Mesodermal cell (in vitro differentiated cells): Measurements from ENCODE around the gene KLK10.

Experiments used
- H3K27ac ChIP-seq: 2 replicates; pipeline ENCODE4 v1.7.0; 2013; ENCODE audit warnings: mild to moderate bottlenecking, low read depth, low read length, moderate library complexity; ENCODE audit not compliant: severe bottlenecking
- H3K36me3 ChIP-seq: 2 replicates; pipeline ENCODE4 v1.7.1; 2013; ENCODE audit warnings: mild to moderate bottlenecking, low read length, moderate library complexity; ENCODE audit not compliant: control insufficient read depth, insufficient read depth
- H3K4me1 ChIP-seq: one replicate; pipeline ENCODE4 v1.7.1; 2013; ENCODE audit warnings: mild to moderate bottlenecking, low read length; ENCODE audit not compliant: insufficient read depth, control insufficient read depth, poor library complexity, severe bottlenecking
- H3K4me3 ChIP-seq: 2 replicates; pipeline ENCODE4 v1.7.0; 2013; ENCODE audit warnings: low read length, control low read depth, mild to moderate bottlenecking; ENCODE audit not compliant: insufficient read depth, poor library complexity, severe bottlenecking; ENCODE audit errors: extremely low read depth
- H3K9me3 ChIP-seq: 2 replicates; pipeline ENCODE4 v1.7.1; 2013; ENCODE audit warnings: mild to moderate bottlenecking, low read length, moderate library complexity; ENCODE audit not compliant: control insufficient read depth
- WGBS, 2 experiments: methylation state at CpG; one replicate each; pipeline ENCODE4 v1.1.5; 2013; ENCODE audit warnings: missing lambda C conversion rate in 2 of 2; ENCODE audit not compliant: insufficient coverage in 2 of 2; 5-methylcytosine and 5-hydroxymethylcytosine counted together

KLK10 gene

GRCh38 chr19:50967929-50968715 lies 51.4 kb downstream of the KLK10 start:
- Histone ChIP-seq H3K4me1 (peaks cover 6% of the 10 kb centered on the region), H3K27ac (no peak overlapping the region), H3K36me3 (no peaks in the 10 kb centered on the region), H3K9me3 (no peaks in the 10 kb centered on the region), H3K4me3 (no peak overlapping the region)
- WGBS, 2 experiments = 66 to 69% methylated on average over 13 to 15 of the region's 20 CpGs

GRCh38 chr19:50964266-50964665 lies 55.2 kb downstream of the KLK10 start:
- 100% methylated on average over 2 of the region's 3 CpGs; no CpG with 5 or more reads in 1 of the 2 experiments for WGBS, 2 experiments
- peaks cover 6% of the 10 kb centered on the region for H3K4me1 ChIP-seq

GRCh38 chr19:50963381-50963780 lies 56.1 kb downstream of the KLK10 start:
- Histone ChIP-seq H3K4me1 (no peaks in the 10 kb centered on the region), H3K4me3 (no peak overlapping the region), H3K36me3 (no peaks in the 10 kb centered on the region), H3K9me3 (no peaks in the 10 kb centered on the region), H3K27ac (no peak overlapping the region)
- 84 to 90% methylated on average over 6 of the region's 6 CpGs for WGBS, 2 experiments

More at GRCh38 chr19:50964266-50964665, 55.2 kb downstream of the KLK10 start:
- Histone ChIP-seq H3K4me3 (no peak overlapping the region), H3K9me3 (no peaks in the 10 kb centered on the region), H3K27ac (no peak overlapping the region), H3K36me3 (no peaks in the 10 kb centered on the region)
